Stimulated activated CD4-positive, alpha-beta T cell treated with anti-CD3 and anti-CD28 coated beads, TNF-alpha, amount 100 ng/mL, for 4 hours (primary cell): Measurements from ENCODE around the gene RNF141.
A peak's percentile ranks its signal among the peaks of the same experiment; 100 is the strongest.

Experiments
- DNase-seq, 3 experiments: peaks; one replicate each; pipeline ENCODE4 v3.0.0-alpha.2; 2020; ENCODE audit warnings: low read depth in 3 of 3

The RNF141 gene, protein sequence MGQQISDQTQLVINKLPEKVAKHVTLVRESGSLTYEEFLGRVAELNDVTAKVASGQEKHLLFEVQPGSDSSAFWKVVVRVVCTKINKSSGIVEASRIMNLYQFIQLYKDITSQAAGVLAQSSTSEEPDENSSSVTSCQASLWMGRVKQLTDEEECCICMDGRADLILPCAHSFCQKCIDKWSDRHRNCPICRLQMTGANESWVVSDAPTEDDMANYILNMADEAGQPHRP

DNA sequence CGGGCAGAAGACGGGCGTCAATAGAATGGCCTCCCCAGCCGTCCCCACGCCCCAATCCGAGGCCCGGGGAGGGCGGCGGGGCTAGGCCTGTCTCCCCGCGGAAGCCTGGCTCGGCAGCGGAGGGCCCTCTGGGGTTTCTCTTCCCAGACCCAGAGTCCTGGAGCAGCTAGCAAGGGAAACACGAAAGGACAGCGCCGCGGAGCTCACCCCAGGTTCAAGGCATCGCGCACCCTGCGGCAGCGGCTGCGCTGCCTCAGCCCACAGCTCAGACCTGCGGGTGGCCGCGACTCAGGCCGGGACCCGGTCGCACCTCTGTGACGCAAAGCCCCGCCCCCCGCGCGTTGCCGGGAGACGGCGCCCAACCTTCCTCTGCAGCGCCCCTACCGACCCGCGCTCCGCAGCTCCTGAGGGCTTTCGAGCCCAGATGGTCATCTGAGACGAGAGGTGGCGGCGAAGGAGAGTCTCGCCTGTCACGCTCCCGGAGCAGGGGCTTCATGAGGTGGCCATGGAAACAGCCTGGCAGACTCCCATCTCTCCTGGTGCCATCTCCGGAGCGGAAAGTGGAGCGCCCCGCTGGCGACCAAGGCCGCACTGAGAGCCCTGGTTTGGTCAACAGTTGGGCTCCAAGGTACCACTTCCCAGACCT lies at the start of gene RNF141:
Gene RNF141, minus strand, starts transcription at position 273 of the 646 bp plus-strand sequence. CDS start 7,029 bp downstream, outside the sequence.
- DNase-seq, result peak; percentile 89 to 98 (median 91)

- no peak for DNase-seq
Observed at GRCh38 chr11:10590218-10590915, 49.4 kb upstream of the RNF141 start.

DNA sequence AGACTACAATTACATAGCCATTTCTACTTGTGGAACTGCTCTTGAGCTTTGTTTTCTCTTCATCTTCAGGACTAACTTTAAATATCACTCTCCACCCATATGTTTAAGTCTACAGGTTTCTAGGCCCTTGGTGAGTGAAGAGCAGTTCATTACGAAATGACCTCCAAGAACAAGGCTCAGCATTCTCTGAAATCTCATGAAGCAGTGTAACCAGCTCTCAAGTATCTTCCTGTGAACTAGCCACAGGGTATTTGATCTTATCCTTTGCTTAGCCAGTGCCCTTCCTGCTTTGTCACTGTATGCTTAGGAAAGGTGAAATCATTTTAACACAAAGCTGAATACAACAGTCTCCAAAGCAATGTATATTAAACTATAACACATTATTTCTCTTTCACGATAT lies 47.9 kb upstream of the RNF141 start:
- no peak for DNase-seq

DNA sequence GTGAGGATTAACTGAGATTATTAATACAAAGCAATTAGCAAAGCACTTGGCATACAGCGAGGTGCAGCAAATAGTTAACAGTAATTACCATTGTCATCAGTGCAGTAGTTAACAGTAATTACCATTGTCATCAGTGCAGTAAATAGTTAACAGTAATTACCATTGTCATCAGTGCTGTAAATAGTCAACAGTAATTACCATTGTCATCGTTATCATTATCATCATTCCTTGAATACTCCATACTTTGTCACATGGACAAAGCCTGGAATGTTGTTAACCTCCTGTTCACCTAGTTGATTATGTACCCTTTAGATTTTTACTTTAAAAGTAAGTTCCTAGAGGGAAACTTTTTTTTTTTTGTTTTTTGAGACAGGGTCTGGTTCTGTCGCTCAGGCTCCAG lies 47.0 kb upstream of the RNF141 start:
- no peak for DNase-seq

DNA sequence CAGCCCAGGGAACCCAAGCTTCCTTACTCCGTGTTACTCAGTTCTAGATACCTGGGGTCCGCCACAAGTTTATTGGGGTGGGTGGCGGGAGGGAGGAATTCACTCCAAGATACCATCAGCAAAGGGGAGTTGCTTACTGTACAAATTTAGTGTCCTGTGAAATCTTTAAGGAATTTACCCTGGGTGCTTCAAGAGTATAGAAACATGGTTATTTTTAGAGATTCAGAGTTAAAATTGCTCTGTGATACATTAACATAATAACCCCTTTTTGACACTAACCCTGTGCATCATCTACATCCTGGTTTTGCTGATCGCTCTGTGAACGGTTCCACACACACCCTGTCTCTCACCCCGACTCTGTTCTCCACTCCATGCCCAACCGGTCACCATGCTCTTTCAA lies 46.4 kb upstream of the RNF141 start:
- no peak for DNase-seq

- DNase-seq, result no peak
Observed at GRCh38 chr11:10584071-10584501, 43.1 kb upstream of the RNF141 start.

GRCh38 chr11:10581481-10582019 lies 40.6 kb upstream of the RNF141 start:
- DNase-seq, result no peak

GRCh38 chr11:10580623-10581022 lies 39.6 kb upstream of the RNF141 start:
- DNase-seq, result no peak

DNA sequence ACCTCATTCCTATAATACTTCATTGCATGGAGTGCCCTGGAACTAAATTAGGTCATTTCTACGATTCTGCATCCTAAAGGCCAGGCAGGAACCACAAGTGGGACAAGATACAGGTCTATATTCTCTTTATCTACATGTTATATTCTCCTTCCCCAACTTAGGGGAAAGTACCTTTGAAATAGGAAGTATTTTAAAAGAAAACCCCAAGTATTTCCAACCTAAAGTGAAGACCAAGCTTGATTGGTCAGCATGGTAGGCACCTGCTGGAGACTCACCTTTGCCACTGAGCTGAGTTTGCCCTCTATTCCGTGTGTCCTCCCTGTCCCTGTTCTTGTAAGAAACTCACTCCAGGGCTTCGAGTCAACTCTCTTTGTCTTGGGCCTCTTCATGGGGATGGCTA lies 38.7 kb upstream of the RNF141 start:
- DNase-seq, result no peak

GRCh38 chr11:10576035-10576398 lies 35.0 kb upstream of the RNF141 start:
- no peak for DNase-seq

GRCh38 chr11:10575346-10576034 lies 34.5 kb upstream of the RNF141 start:
- no peak for DNase-seq

DNA sequence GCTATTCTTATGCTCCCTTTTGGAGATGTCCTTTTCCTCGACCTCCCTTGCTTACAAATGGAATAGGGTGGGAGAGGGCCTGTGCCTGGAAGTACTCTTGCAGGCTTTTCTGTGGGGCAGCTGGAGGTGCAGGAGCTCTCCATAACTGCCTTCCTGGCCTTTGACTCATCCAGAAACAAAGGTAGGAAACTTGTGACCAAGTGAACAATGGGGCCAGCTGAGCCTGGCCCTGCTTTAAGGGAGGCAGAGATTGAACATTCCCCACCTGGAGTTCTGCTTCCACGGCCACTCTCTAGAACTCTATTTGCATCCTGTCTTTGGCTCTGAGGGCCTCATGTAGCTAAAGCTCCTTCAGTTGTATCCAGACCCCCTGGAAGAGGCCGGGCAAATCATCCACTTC lies 32.6 kb upstream of the RNF141 start:
- DNase-seq, result no peak

DNA sequence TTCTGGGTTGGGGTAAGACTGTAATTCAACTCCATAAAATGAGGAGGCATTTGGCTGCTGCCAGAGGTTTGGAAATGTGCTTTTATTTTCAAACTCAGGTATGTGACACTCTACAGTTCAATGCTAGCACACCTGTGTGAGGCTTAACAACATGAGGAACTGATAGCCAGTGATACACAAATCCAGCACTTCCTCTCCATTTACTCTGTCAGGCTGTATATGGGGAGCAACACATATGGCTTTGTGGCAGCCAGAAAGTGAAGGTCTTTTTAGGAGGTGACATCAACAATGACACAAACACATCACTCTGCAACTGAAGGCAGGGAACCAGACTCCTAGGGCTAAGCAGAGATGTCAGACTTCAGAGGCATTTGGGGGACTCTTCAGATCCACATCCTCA lies 32.0 kb upstream of the RNF141 start:
- DNase-seq, result no peak

DNA sequence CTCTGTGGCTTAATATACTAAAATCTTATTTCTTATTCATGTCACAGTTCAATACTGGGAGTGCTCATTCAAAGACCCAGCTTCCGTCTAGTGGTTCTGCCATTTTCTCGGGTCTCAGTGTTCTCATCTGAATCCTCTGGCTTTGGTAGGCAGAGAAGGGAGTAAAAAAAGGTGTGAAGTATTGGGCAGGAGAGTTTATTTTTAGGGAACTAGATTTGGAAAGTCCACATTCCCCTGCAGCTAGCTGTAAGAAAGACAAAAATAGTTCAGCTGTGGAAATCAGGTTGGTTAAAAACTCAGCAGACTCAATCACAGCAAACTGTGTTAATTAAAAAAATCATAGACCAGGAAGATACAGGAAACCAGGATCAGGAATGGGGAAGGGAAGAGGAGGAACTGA lies 31.5 kb upstream of the RNF141 start:
- no peak for DNase-seq

DNA sequence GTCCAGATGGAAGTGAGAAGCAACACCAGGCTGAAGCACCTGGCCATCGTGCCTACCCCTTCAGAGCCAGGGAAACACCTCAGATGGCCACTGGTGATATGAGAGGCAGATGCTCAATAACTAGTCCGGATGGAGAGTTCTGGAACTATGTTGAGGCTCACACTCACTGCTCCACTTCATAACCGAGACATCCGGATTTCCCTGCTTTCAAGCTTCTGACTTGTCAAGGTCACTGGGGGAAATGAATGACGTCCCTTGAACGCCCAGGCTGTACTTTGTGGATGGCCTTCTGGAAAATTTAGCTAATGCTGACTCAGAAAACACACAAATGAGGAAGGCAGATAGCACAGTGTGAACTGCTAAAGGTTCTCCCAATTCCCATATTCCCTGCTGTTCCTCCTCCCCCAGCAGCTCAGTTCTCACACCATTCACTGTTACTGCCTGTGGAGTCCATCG lies 27.5 kb upstream of the RNF141 start, which contains the start of gene LYVE1:
Gene LYVE1, minus strand, starts transcription at position 180 of the 456 bp plus-strand sequence. Its CDS starts 133 bp downstream, at position 47.
- no peak for DNase-seq

DNA sequence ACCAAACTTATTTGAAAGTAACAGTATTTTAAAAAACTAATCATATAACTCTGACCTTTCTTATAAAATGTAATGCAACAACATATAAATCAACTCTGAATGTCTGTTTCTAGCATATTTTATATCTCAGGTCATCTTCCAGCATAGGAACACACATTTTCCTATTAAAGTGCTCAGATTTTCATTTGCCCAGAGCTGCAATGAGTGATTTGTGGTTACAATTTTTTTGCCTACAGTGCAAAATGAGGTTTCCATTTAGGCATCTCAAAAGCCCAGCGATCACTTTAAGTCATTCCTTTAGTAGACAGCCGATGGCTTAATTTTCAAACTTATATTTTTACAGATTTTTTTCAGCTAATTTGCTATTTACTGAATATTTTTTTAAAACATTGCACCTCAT lies 26.5 kb upstream of the RNF141 start:
- DNase-seq, result no peak

- no peak for DNase-seq
Observed at GRCh38 chr11:10566257-10566957, 25.4 kb upstream of the RNF141 start.

DNA sequence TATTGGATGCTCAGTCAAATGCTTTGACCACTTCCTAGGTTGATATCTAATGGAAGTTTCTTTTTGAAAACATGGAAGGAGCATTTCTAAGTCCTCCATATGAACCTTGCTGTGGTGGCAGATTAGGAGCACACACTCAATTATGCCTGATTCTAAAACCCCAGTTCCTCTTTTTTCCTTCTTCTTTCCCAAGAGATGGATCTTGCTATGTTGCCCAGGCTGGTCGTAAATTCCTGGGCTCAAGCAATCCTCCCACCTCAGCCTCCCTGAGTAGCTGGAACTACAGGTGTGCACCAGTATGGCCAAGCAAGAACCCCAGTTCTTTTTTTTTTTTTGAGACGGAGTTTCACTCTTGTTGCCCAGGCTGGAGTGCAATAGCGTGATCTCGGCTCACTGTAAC lies 24.5 kb upstream of the RNF141 start:
- DNase-seq, result no peak

GRCh38 chr11:10564696-10565318 lies 23.8 kb upstream of the RNF141 start:
- DNase-seq, result no peak

GRCh38 chr11:10564030-10564429 lies 23.0 kb upstream of the RNF141 start:
- DNase-seq, result no peak

- no peak for DNase-seq
Observed at GRCh38 chr11:10561947-10562346, 21.0 kb upstream of the RNF141 start.
